GM12891 (cell line): ENCODE measurements around the gene BTD.

ENCODE experiments used
- PAX5 ChIP-seq: IDR thresholded peaks from 2 replicates; pipeline ENCODE4 v1.6.1; 2011; ENCODE audit warnings: low read length, moderate library complexity, mild to moderate bottlenecking; ENCODE audit not compliant: insufficient read depth, severe bottlenecking
- POLR2A ChIP-seq: IDR thresholded peaks from 2 replicates; pipeline ENCODE4 v1.6.1; 2011; ENCODE audit warnings: low read depth, low read length, control low read depth
- POLR2AphosphoS5 ChIP-seq: IDR thresholded peaks from 2 replicates; pipeline ENCODE4 v1.6.1; 2011; ENCODE audit warnings: low read depth, low read length, control low read depth
- POU2F2 ChIP-seq: IDR thresholded peaks from 2 replicates; pipeline ENCODE4 v1.6.1; 2011; ENCODE audit warnings: low read depth, mild to moderate bottlenecking, control low read depth, low read length, moderate library complexity
- TAF1 ChIP-seq: IDR thresholded peaks from 2 replicates; pipeline ENCODE4 v1.6.1; 2011; ENCODE audit warnings: low read depth, low read length, control low read depth

DNA sequence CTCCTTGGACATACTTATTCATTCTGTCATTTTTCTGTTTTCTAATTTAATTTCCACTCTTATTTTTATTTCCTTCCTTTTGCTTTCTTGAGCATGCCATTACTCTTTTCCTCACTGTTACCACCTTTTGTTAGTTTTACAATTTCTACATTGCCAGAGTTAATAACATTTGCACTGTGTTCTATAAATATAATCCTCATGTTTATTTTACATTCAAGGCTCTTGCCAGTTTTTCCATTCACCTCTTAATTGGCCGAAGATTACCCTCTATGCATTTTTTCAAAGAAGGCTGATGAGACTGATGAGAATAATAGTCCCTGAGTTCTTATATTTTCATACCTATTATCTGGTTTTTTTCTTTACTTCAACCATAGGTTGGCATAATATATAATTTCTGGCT lies 10.5 kb downstream of the BTD start:
- TF ChIP-seq POLR2AphosphoS5 (no peak), PAX5 (no peak), TAF1 (no peak), POLR2A (no peak), POU2F2 (no peak)
